T-helper 1 cell (primary cell): Measurements from ENCODE around the gene PPP2R5C.
"Not testable (repeated sequence)": the region's sequence is repeated elsewhere in the genome, so short reads cannot be mapped to it uniquely, and the experiment has no call there.

Experiments
- DNase-seq, 5 donors: peaks; one replicate each; pipeline ENCODE4 v3.0.0-alpha.2; 2012 to 2020

PPP2R5C gene

GRCh38 chr14:101783260-101784016, 21.9 kb downstream of the PPP2R5C start:
- DNase-seq, result no peak

- DNase-seq, result no peak
These were observed 23.1 kb downstream of the PPP2R5C start for GRCh38 chr14:101784631-101785030.

GRCh38 chr14:101788016-101788635, 26.6 kb downstream of the PPP2R5C start:
- no peak for DNase-seq

- no peak for DNase-seq
These were observed 27.7 kb downstream of the PPP2R5C start for GRCh38 chr14:101789222-101789621.

GRCh38 chr14:101790232-101790631, 28.7 kb downstream of the PPP2R5C start:
- no peak for DNase-seq

GRCh38 chr14:101791919-101792572, 30.5 kb downstream of the PPP2R5C start:
- peak in 1 of 5 donors; percentile 69 for DNase-seq

- no peak for DNase-seq
These were observed 34.5 kb downstream of the PPP2R5C start for GRCh38 chr14:101796016-101796415.

- DNase-seq, result no peak
These were observed 35.0 kb downstream of the PPP2R5C start for GRCh38 chr14:101796479-101796878.

GRCh38 chr14:101797856-101798255, 36.3 kb downstream of the PPP2R5C start:
- no peak for DNase-seq

- not testable (repeated sequence) for DNase-seq
These were observed 42.9 kb downstream of the PPP2R5C start for GRCh38 chr14:101804373-101804772.

GRCh38 chr14:101806252-101806651, 44.7 kb downstream of the PPP2R5C start:
- DNase-seq, result not testable (repeated sequence)

- no peak for DNase-seq
These were observed 46.6 kb downstream of the PPP2R5C start for GRCh38 chr14:101808020-101808641.

GRCh38 chr14:101808894-101809670, 47.6 kb downstream of the PPP2R5C start:
- no peak for DNase-seq

GRCh38 chr14:101809671-101810514, 48.4 kb downstream of the PPP2R5C start:
- peak; percentile 69 to 95 (median 79) for DNase-seq

- peak in 1 of 5 donors; percentile 24 for DNase-seq
These were observed 49.5 kb downstream of the PPP2R5C start for GRCh38 chr14:101810897-101811621.

GRCh38 chr14:101812071-101812470, 50.6 kb downstream of the PPP2R5C start:
- DNase-seq, result peak in 1 of 5 donors; percentile 37

- peak in 1 of 5 donors; percentile 28 for DNase-seq
These were observed 51.8 kb downstream of the PPP2R5C start for GRCh38 chr14:101813171-101813759.

GRCh38 chr14:101813833-101814232, 52.3 kb downstream of the PPP2R5C start:
- DNase-seq, result no peak

- peak in 1 of 5 donors; percentile 40 for DNase-seq
These were observed 53.4 kb downstream of the PPP2R5C start for GRCh38 chr14:101814934-101815333.

- DNase-seq, result peak in 2 of 5 donors; percentile 29 to 39
These were observed 54.5 kb downstream of the PPP2R5C start for GRCh38 chr14:101815994-101816393.
